Measurements from ENCODE around the gene MT1H.
A peak's percentile ranks its signal among the peaks of the same experiment; 100 is the strongest.
"Not testable (repeated sequence)": the region's sequence is repeated elsewhere in the genome, so short reads cannot be mapped to it uniquely, and the experiment has no call there.

Gene MT1H

DNA sequence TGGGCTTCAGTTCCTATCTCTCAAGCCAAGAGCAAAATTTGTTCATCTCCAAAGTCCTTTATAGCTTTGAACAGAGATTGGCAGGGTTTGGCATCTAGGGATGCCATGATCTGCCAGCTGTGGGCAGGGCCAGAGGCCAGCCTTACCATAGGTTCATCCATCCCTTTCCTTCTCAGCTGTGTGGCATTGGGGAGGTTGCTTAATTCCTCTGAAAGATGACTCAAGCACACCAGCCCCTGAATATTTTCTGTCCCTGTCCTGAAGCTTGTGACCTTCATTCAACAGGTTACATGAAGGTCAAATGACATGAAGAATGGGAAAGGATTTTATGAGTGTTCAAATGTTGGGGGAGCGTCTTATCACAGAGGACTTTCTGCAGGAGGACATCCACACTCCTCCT, 5.1 kb upstream of the MT1H start:
- DNase-seq (ENCODE audit: low spot score) = no peak

DNA sequence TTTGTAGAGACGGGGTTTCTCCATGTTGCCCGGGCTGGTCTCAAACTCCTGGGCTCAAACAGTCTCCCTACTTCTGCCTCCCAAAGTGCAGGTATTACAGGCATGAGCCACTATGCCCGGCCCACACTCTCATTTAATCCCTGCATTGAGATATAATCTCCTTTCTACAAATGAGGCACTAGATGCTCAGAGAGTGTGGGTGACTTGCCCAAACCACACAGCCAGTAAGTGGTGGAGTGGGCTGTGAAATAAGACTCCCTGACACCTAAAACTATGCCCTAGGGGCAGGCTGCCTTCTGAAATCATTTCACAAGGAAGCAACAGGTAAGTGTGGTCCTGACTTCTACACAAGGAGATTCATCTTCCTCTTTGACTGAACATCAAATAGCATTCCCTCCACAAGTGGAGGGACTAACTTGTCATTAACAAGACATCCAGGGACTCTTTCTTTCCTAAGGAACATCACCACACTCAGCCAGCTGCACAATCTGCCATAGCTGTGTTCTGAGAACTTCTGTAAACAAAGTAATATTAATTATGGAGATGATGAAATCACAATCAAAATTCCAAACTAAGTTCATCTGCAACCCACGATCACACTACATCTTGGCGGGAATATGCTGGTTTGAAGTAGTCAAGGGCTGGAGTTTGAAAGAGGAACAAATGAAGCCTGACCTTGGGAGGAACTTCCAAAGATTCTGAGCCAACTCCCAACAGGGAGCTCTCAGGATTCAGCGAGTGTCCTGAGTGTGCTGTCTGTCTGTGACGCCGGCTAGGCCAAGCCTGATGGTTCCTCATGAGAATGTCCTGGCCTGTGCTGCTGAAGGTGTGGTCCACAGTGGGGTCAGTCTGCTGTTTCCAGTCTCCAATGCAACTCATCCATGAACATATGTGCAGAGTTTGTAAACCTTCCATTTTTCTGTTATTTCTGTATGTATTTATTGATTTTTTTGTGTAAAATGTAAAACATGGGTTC, 4.0 kb upstream of the MT1H start:
- DNase-seq (ENCODE audit: low spot score) = not testable (repeated sequence)

- DNase-seq (ENCODE audit: low spot score) = no peak
These were observed 1.7 kb upstream of the MT1H start, which contains the start of gene MT1G for GRCh38 chr16:56667581-56668571. Gene MT1G (minus strand): TSS chr16:56668065. CDS start chr16:56667993, 72 bp downstream.

DNA sequence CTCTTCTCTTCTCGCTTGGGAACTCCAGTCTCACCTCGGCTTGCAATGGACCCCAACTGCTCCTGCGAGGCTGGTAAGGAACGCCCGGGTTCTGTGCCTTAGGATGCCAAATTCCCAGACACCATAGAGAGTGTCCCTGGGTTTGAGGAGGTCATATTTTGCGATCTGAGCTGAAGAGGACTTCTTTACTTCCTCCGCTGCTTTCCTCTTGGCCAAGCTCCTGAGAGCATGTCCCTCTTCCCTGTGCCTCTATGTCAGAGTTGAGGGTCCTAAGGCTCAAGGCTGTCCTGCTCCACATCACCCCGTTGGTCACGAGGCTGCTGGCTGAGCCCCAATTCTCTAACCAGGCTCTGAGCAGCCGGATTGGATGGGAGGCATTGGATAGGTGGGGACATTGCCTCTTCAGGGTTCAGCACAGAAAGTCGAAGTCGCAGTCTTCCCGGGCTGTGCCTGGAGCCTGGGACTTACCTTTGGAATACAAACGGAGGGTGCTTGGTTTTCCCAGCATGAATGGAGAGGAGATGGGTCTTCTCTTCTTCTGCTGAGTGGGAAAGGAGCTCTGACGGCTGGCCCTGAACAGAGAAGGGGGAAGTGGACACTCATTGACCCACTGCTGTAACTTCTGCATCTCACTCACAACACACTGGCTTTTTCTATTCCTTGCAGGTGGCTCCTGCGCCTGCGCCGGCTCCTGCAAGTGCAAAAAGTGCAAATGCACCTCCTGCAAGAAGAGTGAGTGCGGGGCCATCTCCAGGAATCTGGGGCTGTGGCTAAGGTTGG, 416 bp downstream of the MT1H start:
- no peak for DNase-seq (ENCODE audit: low spot score)

- no peak for DNase-seq (ENCODE audit: low spot score)
These were observed 963 bp downstream of the MT1H start for GRCh38 chr16:56670620-56670934.

- DNase-seq (ENCODE audit: low spot score) = not testable (repeated sequence)
These were observed 2.1 kb downstream of the MT1H start for GRCh38 chr16:56671691-56672090.

DNA sequence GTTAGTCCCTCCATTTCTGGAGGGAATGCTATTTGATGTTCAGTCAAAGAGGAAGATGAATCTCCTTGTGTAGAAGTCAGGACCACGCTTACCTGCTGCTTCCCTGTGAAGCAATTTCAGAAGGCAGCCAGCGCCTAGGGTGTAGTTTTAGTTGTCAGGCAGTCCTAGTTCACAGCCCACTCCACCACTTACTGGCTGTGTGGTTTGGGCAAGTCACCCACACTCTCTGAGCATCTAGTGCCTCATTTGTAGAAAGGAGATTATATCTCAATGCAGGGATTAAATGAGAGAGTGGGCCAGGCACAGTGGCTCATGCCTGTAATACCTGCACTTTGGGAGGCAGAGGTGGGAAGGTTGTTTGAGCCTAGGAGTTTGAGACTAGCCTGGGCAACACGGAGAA, 2.6 kb downstream of the MT1H start:
- DNase-seq (ENCODE audit: low spot score) = not testable (repeated sequence)

DNA sequence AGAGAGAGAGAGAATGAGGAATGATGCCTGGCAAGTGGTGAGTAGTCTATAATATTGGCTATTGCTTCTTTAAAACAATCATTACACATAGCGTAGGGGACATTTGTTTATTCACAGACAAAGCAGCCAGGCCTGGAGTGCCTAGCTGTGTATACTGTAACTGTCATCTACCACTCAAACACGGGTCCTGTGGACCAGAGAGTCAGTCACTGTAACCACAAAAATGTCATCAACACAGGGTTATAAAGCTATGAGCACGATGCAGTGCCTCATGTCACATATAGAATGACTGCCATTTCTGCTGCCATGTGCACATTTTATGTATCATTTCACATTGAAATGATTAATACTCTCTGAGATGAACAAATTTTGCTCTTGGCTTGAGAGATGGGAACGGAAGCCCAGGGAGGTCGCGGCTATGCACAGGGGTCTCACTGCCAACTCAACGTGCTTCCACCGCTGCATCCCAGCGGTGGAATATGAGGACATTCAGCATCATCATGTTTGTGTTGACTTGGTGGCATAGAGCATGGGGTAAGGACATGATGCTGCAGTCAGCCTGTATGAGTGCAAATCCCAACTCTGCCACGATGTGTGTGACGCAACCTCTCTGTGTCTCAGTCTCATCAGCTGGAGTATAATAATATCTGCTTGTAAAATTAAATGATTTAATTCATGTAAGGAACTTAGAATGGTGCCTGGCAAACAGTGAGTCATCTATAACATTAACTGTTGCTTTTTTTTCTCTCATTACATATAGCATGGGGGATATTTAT, 3.3 kb downstream of the MT1H start:
- DNase-seq (ENCODE audit: low spot score) = no peak

DNA sequence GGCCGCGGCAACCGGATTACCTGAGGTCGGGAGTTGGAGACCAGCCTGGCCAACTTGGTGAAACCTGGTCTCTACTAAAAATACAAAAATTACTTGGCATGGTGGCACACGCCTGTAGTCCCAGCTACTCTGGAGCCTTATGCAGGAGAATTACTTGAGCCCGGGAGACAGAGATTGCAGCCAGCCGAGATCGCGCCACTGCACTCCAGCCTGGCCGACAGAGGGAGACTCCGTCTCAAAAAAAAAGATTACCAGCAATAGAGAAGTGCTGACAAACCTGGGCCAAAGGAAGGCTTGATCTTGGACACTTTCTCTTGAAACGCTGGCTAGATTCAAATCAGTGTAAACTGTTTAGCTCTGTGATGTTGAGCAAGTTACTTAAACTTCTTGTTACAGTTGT, 4.3 kb downstream of the MT1H start:
- peak; percentile 43 for DNase-seq (ENCODE audit: low spot score)

DNA sequence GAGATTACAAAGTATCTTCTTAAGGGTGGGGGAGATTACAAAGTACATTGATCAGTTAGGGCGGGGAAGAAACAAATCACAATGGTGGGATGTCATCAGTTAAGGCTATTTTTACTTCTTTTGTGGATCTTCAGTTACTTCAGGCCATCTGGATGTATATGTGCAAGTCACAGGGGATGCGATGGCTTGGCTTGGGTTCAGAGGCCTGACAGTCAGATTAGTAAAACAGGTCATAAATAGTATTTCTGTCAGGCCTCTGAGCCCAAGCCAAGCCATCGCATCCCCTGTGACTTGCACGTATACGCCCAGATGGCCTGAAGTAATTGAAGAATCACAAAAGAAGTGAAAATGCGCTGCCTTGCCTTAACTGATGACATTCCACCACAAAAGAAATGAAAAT, 5.0 kb downstream of the MT1H start:
- not testable (repeated sequence) for DNase-seq (ENCODE audit: low spot score)

DNA sequence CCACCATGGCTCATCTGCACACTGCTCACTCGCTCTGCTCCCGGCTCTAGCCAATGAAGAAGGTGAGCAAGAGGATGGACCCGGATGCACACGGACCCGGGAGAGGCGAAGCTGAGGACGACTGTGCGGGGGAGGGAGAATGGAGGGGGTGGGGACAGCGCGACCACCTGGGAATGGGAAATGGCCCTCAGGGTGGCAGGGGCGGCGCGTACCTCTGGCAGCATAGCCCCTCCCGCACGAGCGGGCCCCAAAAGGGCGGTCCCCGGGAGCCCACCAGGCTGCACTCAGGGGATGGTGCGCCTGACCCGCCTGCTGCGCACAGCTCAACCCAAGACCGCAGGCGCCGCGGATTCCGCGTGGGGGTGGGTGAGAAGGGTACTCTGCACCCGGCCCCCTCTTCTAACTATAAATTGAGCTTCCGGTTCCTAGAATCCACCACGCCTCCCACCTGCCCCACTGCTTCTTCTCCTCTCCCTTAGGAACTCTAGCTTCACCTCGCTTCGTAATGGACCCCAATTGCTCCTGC, 6.1 kb downstream of the MT1H start:
- no peak for DNase-seq (ENCODE audit: low spot score)

GRCh38 chr16:56677474-56677873, 7.9 kb downstream of the MT1H start:
- no peak for DNase-seq (ENCODE audit: low spot score)

GRCh38 chr16:56679078-56679730, 9.6 kb downstream of the MT1H start:
- DNase-seq (ENCODE audit: low spot score) = no peak

DNA sequence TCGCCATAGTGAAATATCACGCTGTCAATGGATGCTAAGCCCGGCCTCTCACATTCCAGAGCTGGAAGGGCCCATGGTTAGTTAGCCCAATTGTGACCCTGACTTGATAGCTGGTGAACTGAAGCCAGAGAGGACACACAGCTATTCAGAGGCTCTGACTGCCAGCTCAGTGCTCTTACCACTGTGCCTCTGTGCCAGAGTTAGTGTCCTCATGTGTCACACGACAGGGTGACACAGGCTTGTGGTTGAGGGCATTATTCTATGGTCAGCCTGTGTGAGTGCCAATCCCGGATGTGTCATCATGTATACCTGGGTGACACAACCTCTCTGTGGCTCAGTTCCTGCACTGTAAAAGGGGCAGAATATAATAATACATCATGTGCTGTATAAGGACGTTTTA, 10.2 kb downstream of the MT1H start:
- DNase-seq (ENCODE audit: low spot score) = no peak

- peak; percentile 80 for DNase-seq (ENCODE audit: low spot score)
These were observed 12.5 kb downstream of the MT1H start, which contains the start of gene MT1X for GRCh38 chr16:56681939-56682702. Gene MT1X (plus strand): TSS chr16:56682470. CDS start chr16:56682541, 71 bp downstream.

DNA sequence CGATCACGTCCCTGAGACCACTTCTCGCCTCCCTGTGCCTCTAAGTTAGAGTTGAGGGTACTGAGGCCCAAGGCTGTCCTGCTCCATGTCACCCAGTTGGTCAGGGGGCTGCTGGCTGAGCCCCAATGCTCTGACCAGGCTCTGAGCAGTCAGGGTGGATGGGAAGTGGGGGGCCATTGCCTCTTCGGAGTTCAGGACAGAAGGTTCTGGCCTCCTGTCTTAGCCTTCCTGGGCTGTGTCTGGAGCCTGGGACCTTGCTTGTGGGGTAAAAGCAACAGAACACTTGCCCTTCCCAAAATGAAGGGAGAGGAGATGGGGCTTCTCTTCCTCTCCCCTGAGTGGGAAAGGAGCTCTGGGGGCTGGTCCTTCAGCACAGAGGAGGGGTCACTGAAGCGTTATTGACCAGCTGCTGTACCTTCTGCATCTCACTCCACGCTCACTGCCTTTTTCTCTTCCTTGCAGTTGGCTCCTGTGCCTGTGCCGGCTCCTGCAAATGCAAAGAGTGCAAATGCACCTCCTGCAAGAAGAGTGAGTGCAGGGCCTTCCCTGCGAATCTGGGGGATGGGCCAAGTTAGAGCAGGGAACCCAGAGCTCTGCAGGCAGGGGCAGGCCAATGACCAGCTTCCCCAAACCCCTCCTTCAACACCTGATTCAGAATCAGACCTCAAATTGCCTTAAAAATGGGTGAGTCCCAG, 13.2 kb downstream of the MT1H start:
- no peak for DNase-seq (ENCODE audit: low spot score)

DNA sequence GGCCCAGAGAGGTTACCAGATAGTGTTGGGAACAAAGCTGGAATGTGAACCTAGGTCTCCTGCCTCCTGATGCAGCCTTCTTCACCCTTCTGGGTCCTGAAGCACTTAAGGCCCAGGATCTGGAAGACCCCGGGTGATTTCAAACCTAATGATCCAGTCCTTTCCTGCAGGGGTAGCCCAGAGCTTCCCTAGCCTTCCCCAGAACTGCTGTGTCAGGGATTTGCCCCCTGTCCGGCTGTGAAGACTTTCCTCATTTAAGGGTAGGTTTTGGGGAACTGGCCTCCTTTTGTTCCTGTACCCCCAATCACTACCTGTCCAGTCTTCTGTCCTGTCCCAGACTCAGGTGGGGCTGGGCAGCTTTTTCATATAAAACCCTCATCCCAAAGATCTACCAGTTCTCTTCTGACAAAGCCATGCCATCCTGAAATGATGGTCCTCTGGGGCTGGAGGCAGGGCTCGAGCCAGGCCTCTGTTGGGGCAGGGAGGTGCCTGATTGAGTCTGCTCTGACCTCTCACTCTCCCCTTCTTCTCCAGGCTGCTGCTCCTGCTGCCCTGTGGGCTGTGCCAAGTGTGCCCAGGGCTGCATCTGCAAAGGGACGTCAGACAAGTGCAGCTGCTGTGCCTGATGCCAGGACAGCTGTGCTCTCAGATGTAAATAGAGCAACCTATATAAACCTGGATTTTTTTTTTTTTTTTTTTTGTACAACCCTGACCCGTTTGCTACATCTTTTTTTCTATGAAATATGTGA, 14.0 kb downstream of the MT1H start:
- no peak for DNase-seq (ENCODE audit: low spot score)

All from SK-N-DZ (cell line).